IMR-90 (cell line): ENCODE results near the gene GGT5.

ENCODE experiments used
- BHLHE40 ChIP-seq: fragments of 150-350 bp; IDR thresholded peaks from 2 replicates; pipeline ENCODE4 v1.6.1; 2016; ENCODE audit warnings: mild to moderate bottlenecking, low read depth, low read length
- CEBPB ChIP-seq: IDR thresholded peaks from 2 replicates; pipeline ENCODE4 v1.6.1; 2012; ENCODE audit warnings: low read depth, low read length, improper control_type of control experiment
- FOS ChIP-seq: fragments of 150-350 bp; IDR thresholded peaks from 2 replicates; pipeline ENCODE4 v1.6.1; 2016; ENCODE audit warnings: low read depth, low read length
- MAFK ChIP-seq: IDR thresholded peaks from 2 replicates; pipeline ENCODE4 v1.6.1; 2012; ENCODE audit warnings: low read depth, low read length, improper control_type of control experiment
- MAZ ChIP-seq: IDR thresholded peaks from 2 replicates; pipeline ENCODE4 v1.6.1; 2012; ENCODE audit warnings: low read depth, mild to moderate bottlenecking, low read length, improper control_type of control experiment, moderate library complexity, borderline replicate concordance
- MXI1 ChIP-seq: IDR thresholded peaks from 2 replicates; pipeline ENCODE4 v1.6.1; 2012; ENCODE audit warnings: low read depth, mild to moderate bottlenecking, low read length, moderate library complexity, borderline replicate concordance
- POLR2A ChIP-seq: IDR thresholded peaks from 2 replicates; pipeline ENCODE4 v1.6.1; 2012; ENCODE audit warnings: mild to moderate bottlenecking, low read depth, low read length
- RAD21 ChIP-seq: IDR thresholded peaks from 2 replicates; pipeline ENCODE4 v1.6.1; 2012; ENCODE audit warnings: low read length, improper control_type of control experiment
- SMC3 ChIP-seq: fragments of 150-350 bp; IDR thresholded peaks from 2 replicates; pipeline ENCODE4 v1.6.1; 2016; ENCODE audit warnings: low read depth, mild to moderate bottlenecking, antibody characterized with exemption, low read length, moderate library complexity
- USF2 ChIP-seq: fragments of 150-350 bp; IDR thresholded peaks from 2 replicates; pipeline ENCODE4 v1.6.1; 2017; ENCODE audit warnings: mild to moderate bottlenecking, antibody characterized with exemption, low read length, low read depth
- TF ChIP-seq, protein P1 (sequence below): conservative IDR thresholded peaks from 2 replicates; pipeline ENCODE4 v1.5.1; 2012; ENCODE audit warnings: mild to moderate bottlenecking, low read depth, low read length, improper control_type of control experiment
- TF ChIP-seq, protein P2 (sequence below): fragments of 150-350 bp; IDR thresholded peaks from 2 replicates; pipeline ENCODE4 v1.6.1; 2016; ENCODE audit warnings: low read depth, mild to moderate bottlenecking, low read length, moderate library complexity, borderline replicate concordance

DNA sequence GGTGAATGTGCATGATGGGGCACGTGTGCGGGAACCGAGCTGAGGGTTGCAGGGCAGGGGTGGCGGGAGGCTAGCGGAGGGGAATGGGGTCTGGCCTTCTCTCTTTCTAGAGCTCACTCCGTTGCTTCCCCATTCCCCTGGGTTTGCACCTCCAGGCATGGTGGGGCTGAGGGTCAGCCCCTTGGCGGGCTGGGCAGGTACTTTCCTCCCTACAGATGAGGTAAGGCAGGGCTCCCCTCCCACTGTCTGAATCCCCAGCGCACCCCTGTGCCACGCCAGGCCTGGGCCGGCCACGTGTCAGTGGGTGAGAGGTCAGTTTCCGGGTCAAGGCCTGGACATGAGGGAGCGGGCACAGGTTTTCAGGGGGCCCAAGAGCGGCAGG lies 54.7 kb downstream of the GGT5 start:
- TF ChIP-seq, protein P1, sequence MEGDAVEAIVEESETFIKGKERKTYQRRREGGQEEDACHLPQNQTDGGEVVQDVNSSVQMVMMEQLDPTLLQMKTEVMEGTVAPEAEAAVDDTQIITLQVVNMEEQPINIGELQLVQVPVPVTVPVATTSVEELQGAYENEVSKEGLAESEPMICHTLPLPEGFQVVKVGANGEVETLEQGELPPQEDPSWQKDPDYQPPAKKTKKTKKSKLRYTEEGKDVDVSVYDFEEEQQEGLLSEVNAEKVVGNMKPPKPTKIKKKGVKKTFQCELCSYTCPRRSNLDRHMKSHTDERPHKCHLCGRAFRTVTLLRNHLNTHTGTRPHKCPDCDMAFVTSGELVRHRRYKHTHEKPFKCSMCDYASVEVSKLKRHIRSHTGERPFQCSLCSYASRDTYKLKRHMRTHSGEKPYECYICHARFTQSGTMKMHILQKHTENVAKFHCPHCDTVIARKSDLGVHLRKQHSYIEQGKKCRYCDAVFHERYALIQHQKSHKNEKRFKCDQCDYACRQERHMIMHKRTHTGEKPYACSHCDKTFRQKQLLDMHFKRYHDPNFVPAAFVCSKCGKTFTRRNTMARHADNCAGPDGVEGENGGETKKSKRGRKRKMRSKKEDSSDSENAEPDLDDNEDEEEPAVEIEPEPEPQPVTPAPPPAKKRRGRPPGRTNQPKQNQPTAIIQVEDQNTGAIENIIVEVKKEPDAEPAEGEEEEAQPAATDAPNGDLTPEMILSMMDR = no peak
- no peak for TF ChIP-seq RAD21
- no peak for TF ChIP-seq SMC3
- TF ChIP-seq POLR2A = no peak
- no peak for TF ChIP-seq MAZ
- no peak for TF ChIP-seq MXI1
- no peak for TF ChIP-seq CEBPB
- no peak for TF ChIP-seq USF2
- no peak for TF ChIP-seq FOS
- TF ChIP-seq BHLHE40 = no peak
- TF ChIP-seq, protein P2, sequence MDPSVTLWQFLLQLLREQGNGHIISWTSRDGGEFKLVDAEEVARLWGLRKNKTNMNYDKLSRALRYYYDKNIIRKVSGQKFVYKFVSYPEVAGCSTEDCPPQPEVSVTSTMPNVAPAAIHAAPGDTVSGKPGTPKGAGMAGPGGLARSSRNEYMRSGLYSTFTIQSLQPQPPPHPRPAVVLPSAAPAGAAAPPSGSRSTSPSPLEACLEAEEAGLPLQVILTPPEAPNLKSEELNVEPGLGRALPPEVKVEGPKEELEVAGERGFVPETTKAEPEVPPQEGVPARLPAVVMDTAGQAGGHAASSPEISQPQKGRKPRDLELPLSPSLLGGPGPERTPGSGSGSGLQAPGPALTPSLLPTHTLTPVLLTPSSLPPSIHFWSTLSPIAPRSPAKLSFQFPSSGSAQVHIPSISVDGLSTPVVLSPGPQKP = no peak
- no peak for TF ChIP-seq MAFK
